H1 (cell line): ENCODE data around the gene PPP1R18. TPM values are rescaled to one million over a fixed set of nuclear protein-coding genes. Genes with fewer than 3 reads are reported as not detected.

ENCODE experiments used
- ATF2 ChIP-seq: IDR thresholded peaks from 2 replicates; pipeline ENCODE4 v1.6.1; 2012; ENCODE audit warnings: low read length, inconsistent platforms
- CEBPB ChIP-seq: IDR thresholded peaks from 2 replicates; pipeline ENCODE4 v1.6.1; 2012; ENCODE audit warnings: low read depth, low read length
- EZH2 ChIP-seq: fragments of 200-600 bp; sonication (generic); IDR thresholded peaks from 2 replicates; pipeline ENCODE4 v1.7.1; 2012; ENCODE audit warnings: low read depth, mild to moderate bottlenecking, moderate library complexity, low read length, inconsistent platforms; ENCODE audit not compliant: severe bottlenecking
- HDAC6 ChIP-seq: IDR thresholded peaks from one replicate; pipeline ENCODE4 v1.7.1; 2012; ENCODE audit warnings: low read depth, mild to moderate bottlenecking, inconsistent platforms, low read length, moderate library complexity
- NANOG ChIP-seq: IDR thresholded peaks from 2 replicates; pipeline ENCODE4 v1.6.1; 2011; ENCODE audit warnings: low read length, low read depth, mild to moderate bottlenecking, inconsistent platforms; ENCODE audit not compliant: insufficient read depth, poor library complexity, severe bottlenecking
- RBBP5 ChIP-seq: IDR thresholded peaks from 2 replicates; pipeline ENCODE4 v1.7.1; 2012; ENCODE audit warnings: low read depth, mild to moderate bottlenecking, inconsistent platforms, low read length, moderate library complexity, borderline replicate concordance
- SP2 ChIP-seq: IDR thresholded peaks from 2 replicates; pipeline ENCODE4 v1.6.1; 2012; ENCODE audit warnings: mild to moderate bottlenecking, low read length, inconsistent platforms
- ZNF274 ChIP-seq: IDR thresholded peaks from 2 replicates; pipeline ENCODE4 v1.7.0; 2012; ENCODE audit warnings: low read length, borderline replicate concordance; ENCODE audit errors: extremely low read depth
- polyA plus RNA-seq, 7 experiments: library from polyadenylated mRNA; depleted of rRNA in 3 of 7; stranded (reverse) in 5 of 7; unstranded in 2 of 7; fragments of >200 nt in 5 of 7; fragments of 200-250 nt in 2 of 7; gene quantifications; 1 replicate in 5 of 7; 2 replicates in 1 of 7; 4 replicates in 1 of 7; pipeline versions ENCODE4 v1.2.1 to v1.2.3, GENCODE V29; 2011 to 2013; ENCODE audit warnings: missing spikeins in 2 of 7, mixed read lengths in 2 of 7
- total RNA-seq: library from RNA; stranded (reverse); fragmentation: NEBNext Ultra II Directional; extraction: Animal tissue kit (Norgen Biotek cat#: 25700); gene quantifications from 2 replicates; pipeline ENCODE4 v1.2.1, GENCODE V29; 2021

Gene PPP1R18
- total and polyA plus RNA-seq, 2 of the 8 experiments (the other 6 are each of a cell fraction or from before 2014, with no cell fraction given), result 25.1 to 29.1 TPM

GRCh38 chr6:30654798-30655742 lies 31.4 kb downstream of the PPP1R18 start (continued):
- no peak for TF ChIP-seq CEBPB
- no peak for TF ChIP-seq SP2
- no peak for TF ChIP-seq RBBP5
- TF ChIP-seq ATF2, result no peak
- TF ChIP-seq NANOG, result no peak
- TF ChIP-seq ZNF274, result no peak
- no peak for TF ChIP-seq EZH2
- TF ChIP-seq HDAC6, result no peak
